Measurements from ENCODE around the gene RPL27A.
A peak's percentile ranks its signal among the peaks of the same experiment; 100 is the strongest.

RPL27A gene

GRCh38 chr11:8646873-8647272 is 35.7 kb upstream of the RPL27A start:
- no peaks in the 10 kb centered on the region for H3K27me3 ChIP-seq
- H3K4me2 ChIP-seq: no peak overlapping the region
- no peak overlapping the region for H3K4me3 ChIP-seq
- TF ChIP-seq Cebpa-rat (IDR thresholded peaks at IDR 0.05): no peak
- no peak overlapping the region for H3K27ac ChIP-seq
- no peaks in the 10 kb centered on the region for H4K20me1 ChIP-seq
- no peak overlapping the region for H3K9ac ChIP-seq
- H3K9me3 ChIP-seq (replicated peaks in 1 of 11): no peaks in the 10 kb centered on the region
- peaks cover 0 to 67% (median 18%) of the 10 kb centered on the region in 11 experiments; a peak in 18 of 22 replicates for H3K36me3 ChIP-seq
- H3K4me1 ChIP-seq: peaks cover 0 to under 1% (median 0%) of the 10 kb centered on the region in 10 experiments; a peak in 1 of 20 replicates

GRCh38 chr11:8649361-8649760 is 33.2 kb upstream of the RPL27A start:
- Histone ChIP-seq H3K36me3 (peaks cover 0 to 56% (median 16%) of the 10 kb centered on the region in 11 experiments; a peak in 17 of 22 replicates), H3K4me2 (no peak overlapping the region), H3K27ac (no peak overlapping the region), H3K9me3 (replicated peaks in 1 of 11) (no peaks in the 10 kb centered on the region), H4K20me1 (no peaks in the 10 kb centered on the region), H3K4me3 (no peak overlapping the region), H3K4me1 (no peaks in the 10 kb centered on the region), H3K9ac (no peak overlapping the region), H3K27me3 (no peaks in the 10 kb centered on the region)
- no peak for TF ChIP-seq Cebpa-rat (IDR thresholded peaks at IDR 0.05)

- Histone ChIP-seq H3K4me2 (no peak overlapping the region), H3K36me3 (peaks cover 0 to 45% (median 9%) of the 10 kb centered on the region in 11 experiments; a peak in 17 of 22 replicates), H3K27ac (no peak overlapping the region), H3K4me1 (no peaks in the 10 kb centered on the region), H3K9ac (no peak overlapping the region), H3K9me3 (replicated peaks in 1 of 11) (no peaks in the 10 kb centered on the region), H4K20me1 (no peaks in the 10 kb centered on the region), H3K27me3 (no peaks in the 10 kb centered on the region), H3K4me3 (no peak overlapping the region)
- TF ChIP-seq Cebpa-rat (IDR thresholded peaks at IDR 0.05): no peak
Measured at GRCh38 chr11:8650401-8650990, 32.1 kb upstream of the RPL27A start.

GRCh38 chr11:8652140-8652539 is 30.5 kb upstream of the RPL27A start:
- Histone ChIP-seq H3K27me3 (no peaks in the 10 kb centered on the region), H3K36me3 (peaks cover 0 to 32% (median 0%) of the 10 kb centered on the region in 11 experiments; a peak in 11 of 22 replicates), H4K20me1 (no peaks in the 10 kb centered on the region), H3K4me2 (no peak overlapping the region), H3K4me3 (no peak overlapping the region), H3K9me3 (replicated peaks in 1 of 11) (no peaks in the 10 kb centered on the region), H3K4me1 (peaks cover 0 to 4% (median 0%) of the 10 kb centered on the region in 10 experiments; a peak in 1 of 20 replicates), H3K9ac (no peak overlapping the region), H3K27ac (no peak overlapping the region)
- TF ChIP-seq Cebpa-rat (IDR thresholded peaks at IDR 0.05): no peak

- no peak overlapping the region for H3K4me2 ChIP-seq
- H3K9me3 ChIP-seq (replicated peaks in 1 of 11): no peaks in the 10 kb centered on the region
Measured at GRCh38 chr11:8654503-8654902, 28.1 kb upstream of the RPL27A start.

GRCh38 chr11:8656291-8656690 is 26.3 kb upstream of the RPL27A start:
- H3K27ac ChIP-seq: no peak overlapping the region

More at GRCh38 chr11:8654503-8654902, 28.1 kb upstream of the RPL27A start:
- H3K36me3 ChIP-seq: peaks cover 0 to 13% (median 0%) of the 10 kb centered on the region in 11 experiments; a peak in 3 of 22 replicates
- no peak for TF ChIP-seq Cebpa-rat (IDR thresholded peaks at IDR 0.05)
- H3K4me3 ChIP-seq: no peak overlapping the region
- H3K4me1 ChIP-seq: peaks cover 0 to 13% (median 12%) of the 10 kb centered on the region in 10 experiments; a peak in 13 of 20 replicates
- no peaks in the 10 kb centered on the region for H4K20me1 ChIP-seq
- no peak overlapping the region for H3K9ac ChIP-seq
- no peak overlapping the region for H3K27ac ChIP-seq
- no peaks in the 10 kb centered on the region for H3K27me3 ChIP-seq

GRCh38 chr11:8658321-8659057 is 24.1 kb upstream of the RPL27A start:
- peak in 1 of 11 experiments; percentile 53; a peak in 1 of 22 replicates for TF ChIP-seq Cebpa-rat (IDR thresholded peaks at IDR 0.05)
- H3K9ac ChIP-seq: no peak overlapping the region
- no peaks in the 10 kb centered on the region for H3K9me3 ChIP-seq (replicated peaks in 1 of 11)
- no peaks in the 10 kb centered on the region for H3K36me3 ChIP-seq
- H3K27ac ChIP-seq: no peak overlapping the region
- no peaks in the 10 kb centered on the region for H3K27me3 ChIP-seq
- peaks cover 0 to 13% (median 12%) of the 10 kb centered on the region in 10 experiments; a peak in 13 of 20 replicates for H3K4me1 ChIP-seq
- no peaks in the 10 kb centered on the region; a peak in 1 of 22 replicates for H4K20me1 ChIP-seq
- H3K4me2 ChIP-seq: peak overlapping the region in 9 of 11 experiments; percentile 5 to 52 (median 39); a peak in 13 of 22 replicates
- no peak overlapping the region for H3K4me3 ChIP-seq

More at GRCh38 chr11:8656291-8656690, 26.3 kb upstream of the RPL27A start:
- H3K36me3 ChIP-seq: peaks cover 0 to 8% (median 0%) of the 10 kb centered on the region in 11 experiments; a peak in 3 of 22 replicates
- H3K4me3 ChIP-seq: no peak overlapping the region
- no peaks in the 10 kb centered on the region; a peak in 1 of 22 replicates for H4K20me1 ChIP-seq
- no peaks in the 10 kb centered on the region for H3K9me3 ChIP-seq (replicated peaks in 1 of 11)
- no peaks in the 10 kb centered on the region for H3K27me3 ChIP-seq
- peaks cover 0 to 13% (median 12%) of the 10 kb centered on the region in 10 experiments; a peak in 13 of 20 replicates for H3K4me1 ChIP-seq
- H3K4me2 ChIP-seq: no peak overlapping the region
- no peak overlapping the region for H3K9ac ChIP-seq
- TF ChIP-seq Cebpa-rat (IDR thresholded peaks at IDR 0.05): no peak

- no peak for TF ChIP-seq Cebpa-rat (IDR thresholded peaks at IDR 0.05)
Measured at GRCh38 chr11:8661001-8661795, 21.4 kb upstream of the RPL27A start.

More at GRCh38 chr11:8661001-8661795, 21.4 kb upstream of the RPL27A start:
- no peak overlapping the region for H3K4me3 ChIP-seq
- H3K9ac ChIP-seq: no peak overlapping the region
- no peak overlapping the region for H3K4me2 ChIP-seq
- no peak overlapping the region for H3K27ac ChIP-seq
- no peaks in the 10 kb centered on the region for H3K9me3 ChIP-seq (replicated peaks in 1 of 11)
- H3K27me3 ChIP-seq: no peaks in the 10 kb centered on the region
- H3K4me1 ChIP-seq: peaks cover 0 to 13% (median 12%) of the 10 kb centered on the region in 10 experiments; a peak in 13 of 20 replicates
- H3K36me3 ChIP-seq: peaks cover 0 to 11% (median 0%) of the 10 kb centered on the region in 11 experiments; a peak in 1 of 22 replicates
- H4K20me1 ChIP-seq: no peaks in the 10 kb centered on the region; a peak in 1 of 22 replicates

Measured in BLaER1 treated with 17β-estradiol and CSF1 and Interleukin-3, amounts not matched to agents 10 nM and 100 nM (cell line).